HS-5 (cell line): ENCODE measurements around the gene IGF2.

Experiments used
- DNase-seq: peaks from one replicate; pipeline ENCODE4 v3.0.0-alpha.2; 2012; ENCODE audit warnings: low read depth

The IGF2 gene

DNA sequence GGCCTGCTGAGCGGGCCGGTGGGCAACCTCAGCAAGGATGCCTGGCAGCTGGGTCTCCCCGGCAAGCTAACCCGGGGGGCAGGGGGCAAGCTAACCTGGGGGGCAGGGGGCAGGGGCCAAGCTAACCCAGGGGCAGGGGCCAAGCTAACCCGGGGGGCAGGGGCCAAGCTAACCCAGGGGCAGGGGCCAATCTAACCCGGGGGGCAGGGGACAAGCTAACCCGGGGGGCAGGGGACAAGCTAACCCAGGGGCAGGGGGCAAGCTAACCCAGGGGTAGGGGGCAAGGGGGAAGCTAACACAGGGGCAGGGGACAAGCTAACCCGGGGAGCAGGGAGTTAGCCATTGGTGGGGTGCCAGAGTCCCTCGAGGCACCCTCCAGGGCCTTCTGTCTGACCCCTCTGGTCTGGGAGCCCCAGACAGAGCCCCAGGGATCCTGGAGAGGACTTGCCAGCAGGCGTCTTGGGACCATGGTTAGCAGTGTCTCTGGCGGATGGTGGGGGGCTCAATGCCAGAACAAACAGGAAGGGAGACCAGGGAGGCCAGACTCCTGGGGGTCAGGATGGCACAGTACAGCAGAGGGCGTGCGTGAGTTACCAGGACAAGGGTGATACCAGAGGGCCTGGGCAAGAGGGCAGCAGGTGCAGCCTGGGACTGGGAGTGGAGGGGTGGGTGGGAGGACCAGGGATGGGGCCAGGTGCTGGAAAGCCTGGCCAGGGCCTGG lies 16.1 kb downstream of the IGF2 start:
- no peak for DNase-seq

DNA sequence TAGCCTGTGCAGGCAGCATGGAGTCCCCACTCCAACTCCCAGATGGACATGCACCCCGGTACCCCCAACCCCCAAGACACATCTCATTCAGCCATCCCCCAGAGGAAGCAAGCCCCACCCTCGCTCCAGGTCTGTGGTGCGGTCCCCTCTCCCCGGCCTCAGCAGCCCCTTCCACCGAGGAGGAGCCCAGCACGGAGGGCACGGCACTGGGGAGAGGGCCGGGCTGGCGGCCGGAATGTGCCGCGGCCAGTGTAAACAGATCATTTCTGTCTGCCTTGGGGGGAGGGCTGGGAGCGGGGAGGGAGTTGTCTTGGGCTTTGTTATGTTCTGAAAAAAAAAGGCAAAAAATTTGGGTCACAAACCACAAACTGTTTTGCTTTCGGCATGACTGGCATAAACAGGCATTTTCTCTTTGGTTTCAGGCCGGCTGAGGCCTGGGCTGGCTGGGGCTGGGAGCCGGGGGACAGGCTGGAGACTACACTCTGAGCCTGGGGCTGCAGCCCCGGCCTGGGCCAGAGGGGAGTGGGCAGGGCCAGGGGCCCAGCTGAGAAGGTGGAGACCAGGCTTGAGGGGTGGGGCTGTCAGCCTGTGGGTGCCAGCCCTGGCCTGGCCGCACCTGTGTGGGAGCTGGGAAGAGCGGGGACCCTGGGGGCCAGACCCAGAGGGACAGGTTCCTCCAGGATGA lies 16.8 kb downstream of the IGF2 start:
- no peak for DNase-seq

DNA sequence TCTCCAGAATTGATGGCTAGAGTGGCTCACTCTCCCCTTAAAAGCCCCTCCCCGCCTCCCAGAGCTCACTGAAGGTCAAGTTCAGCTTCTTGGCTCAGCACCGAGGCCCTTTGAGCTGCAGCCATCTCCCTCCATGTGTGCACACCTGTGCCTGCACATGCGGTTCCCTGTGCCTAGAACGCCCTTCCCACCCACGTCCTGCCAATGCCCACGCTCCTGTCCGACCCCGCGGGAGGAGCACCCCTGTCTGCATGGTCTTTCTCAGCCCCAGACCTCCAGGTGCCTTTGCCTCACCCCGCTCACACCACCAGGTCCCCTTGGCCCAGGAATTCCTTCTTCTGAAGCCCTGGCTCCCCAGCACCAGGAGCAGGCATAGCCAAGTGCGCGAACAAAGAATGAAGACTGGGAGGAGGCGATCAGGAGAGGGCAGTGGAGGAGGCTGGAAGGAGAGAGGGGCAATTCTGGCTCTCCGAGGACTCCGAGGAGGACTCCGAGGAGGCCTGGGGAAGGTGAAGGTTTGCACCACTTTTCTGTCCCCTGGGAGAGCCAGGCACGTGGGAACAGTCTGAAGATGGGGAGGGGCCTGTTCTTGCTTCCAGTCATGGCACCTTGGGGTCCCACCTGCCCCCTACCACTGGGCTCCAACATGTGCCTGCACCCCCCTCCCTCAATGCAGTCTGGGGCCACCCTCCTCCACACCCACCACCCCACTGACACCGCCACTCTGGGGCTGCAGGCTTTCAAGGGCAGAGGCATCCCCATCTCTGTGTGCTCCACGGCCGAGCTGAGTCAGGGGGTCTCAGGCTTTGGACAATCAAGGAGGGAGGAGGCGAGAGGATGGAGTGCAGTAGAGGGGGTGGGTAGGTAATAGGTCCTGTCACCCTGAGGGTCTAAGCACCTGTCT lies 17.7 kb downstream of the IGF2 start:
- no peak for DNase-seq

DNA sequence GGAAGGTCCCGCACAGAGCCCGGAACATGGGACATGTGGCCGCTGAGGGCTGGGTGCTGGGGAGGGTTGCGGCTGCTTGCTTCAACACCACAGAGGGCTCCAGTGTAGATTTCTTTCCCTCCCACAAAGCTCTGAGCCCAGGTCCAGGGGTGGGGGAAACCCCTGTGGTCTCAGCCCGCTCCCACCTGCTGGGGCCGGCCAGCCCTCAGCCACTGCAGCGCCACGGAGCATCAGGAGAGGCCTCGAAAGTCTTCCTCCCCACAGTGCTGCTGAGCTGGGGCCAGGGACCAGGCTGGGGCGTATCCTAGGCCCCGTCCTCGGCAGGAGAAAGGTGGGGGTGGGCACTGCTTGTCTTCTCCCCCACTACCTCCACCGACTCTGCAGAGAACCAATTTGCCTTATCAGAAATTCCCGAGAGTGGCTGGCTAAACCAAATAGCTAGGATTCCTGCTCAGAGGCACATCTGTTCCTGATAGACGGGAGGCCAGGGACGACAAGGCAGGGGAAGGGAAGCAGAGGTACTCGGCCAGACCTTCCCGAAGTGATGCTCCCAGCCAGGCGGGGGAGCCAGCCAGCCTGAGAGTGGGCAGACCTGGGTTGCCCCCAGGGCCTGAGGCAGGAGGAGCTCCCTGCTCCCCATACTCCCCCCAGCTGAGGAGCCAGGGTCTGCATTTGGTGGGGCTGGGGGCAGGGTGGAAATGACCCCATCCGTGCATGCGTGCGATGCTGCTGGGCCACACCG lies 18.7 kb downstream of the IGF2 start:
- no peak for DNase-seq

DNA sequence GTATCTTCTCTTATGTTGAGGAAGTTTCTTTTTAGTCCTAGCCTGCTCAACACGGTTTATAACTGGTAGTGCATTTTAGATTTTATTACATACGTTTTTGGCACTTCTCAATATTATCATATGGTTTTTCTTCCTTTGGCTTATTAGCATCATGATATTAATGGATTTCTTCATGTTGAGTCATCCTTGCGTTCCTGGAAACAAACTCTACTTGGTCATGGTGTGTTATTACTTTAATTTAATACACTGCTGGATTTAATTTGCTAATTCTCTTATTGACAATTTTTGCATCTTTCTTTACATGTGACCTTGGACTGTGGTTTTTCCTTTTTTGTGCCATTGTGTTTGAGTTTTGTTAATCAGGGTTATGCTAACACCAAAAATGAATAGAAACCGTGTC lies 20.5 kb downstream of the IGF2 start:
- DNase-seq = no peak

DNA sequence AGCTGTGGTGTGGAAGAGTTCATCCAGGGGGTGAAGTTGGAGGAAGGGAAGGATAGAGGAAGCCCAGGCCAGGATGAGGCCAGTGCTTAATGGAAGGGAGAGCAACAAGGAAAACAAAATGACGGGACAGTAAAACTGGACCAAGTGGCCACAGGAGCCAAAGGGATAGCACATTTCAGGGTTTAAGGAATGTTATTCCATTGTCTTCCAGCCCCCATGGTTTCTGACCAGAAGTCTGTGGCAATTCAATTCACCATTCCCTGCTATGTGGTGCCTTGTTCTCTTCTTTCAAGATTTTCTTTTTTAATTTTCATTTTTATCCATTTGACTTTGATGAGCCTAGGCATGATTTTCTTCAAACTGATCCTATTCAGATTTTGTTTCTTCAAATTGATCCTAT lies 22.5 kb downstream of the IGF2 start:
- no peak for DNase-seq

DNA sequence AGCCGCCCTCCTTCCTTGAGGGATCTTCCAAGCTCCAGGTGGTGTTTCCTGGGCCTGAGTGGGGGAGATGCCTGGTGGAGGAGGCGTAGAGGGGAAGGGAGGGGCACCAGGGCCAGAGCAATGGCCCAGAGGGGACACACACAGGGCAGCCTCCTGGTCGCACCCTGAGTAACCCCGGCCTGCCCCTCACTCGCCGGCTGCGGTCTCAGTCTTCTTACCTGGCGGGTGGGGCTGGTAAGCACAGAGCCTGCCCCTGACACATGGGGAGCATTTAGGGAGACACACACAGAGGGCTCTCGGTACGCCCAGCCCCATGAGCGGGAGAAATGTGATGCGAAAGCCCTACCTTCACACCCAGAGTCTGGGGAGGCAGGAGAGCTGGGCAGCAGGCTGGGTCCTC lies 23.9 kb downstream of the IGF2 start:
- DNase-seq = no peak

DNA sequence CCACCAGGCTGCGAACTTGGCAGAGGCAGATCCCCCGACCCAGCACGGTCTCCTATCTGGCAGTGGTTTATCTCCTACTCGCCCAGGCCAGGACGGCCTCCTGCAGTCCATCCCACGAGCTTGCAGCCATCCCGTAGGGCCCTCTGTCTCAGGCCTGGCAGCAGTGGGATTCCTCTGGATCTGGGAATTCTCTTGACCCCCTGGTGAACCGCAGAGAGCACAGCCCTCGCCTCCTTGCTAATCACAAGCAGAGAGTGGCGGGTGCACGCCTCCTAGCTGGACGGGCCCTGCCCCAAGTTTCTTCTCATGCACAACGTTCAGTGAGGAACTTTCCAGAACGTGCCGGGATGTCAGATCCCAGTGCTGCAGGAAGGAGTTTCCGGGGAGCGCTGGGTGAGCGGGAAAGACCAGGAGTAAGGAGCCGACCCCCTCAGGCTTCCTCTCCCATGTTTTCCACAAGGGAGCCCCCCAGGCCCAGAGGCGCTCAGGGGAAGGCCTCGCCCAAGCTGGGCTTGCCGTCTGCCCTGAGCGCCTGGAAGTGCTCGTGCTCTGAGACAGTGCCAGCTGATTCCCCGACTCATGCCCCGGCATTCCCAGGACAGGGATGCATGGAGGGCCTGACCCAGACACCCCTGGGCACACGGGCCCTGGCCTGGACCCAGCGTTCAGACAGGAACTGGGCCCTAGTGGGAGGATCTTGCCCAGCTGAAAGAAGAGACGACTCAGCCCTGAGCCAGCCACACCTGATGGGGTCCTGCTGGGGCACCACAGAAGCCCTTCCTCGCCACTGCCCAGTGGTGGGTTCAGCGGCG lies 24.6 kb downstream of the IGF2 start:
- no peak for DNase-seq

DNA sequence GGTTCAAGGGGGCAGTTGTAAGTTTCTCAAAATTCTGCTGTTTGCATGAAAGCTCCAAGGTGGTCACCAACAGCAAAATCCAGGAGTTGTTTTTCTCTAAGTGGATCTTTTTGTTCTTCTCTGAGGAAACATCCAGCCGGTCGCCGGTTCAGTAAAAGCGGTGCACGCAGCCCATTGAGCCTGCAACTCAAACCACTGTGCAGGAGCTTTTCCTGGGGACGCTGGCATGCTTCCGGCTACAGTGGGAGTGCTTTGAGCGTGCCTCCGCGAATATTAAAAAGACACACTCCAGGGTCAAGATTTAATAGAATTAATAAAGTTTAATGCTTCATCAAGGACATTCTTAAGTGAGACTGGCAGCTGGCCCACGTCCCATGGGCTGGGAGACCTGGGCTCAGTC lies 25.4 kb downstream of the IGF2 start:
- no peak for DNase-seq

DNA sequence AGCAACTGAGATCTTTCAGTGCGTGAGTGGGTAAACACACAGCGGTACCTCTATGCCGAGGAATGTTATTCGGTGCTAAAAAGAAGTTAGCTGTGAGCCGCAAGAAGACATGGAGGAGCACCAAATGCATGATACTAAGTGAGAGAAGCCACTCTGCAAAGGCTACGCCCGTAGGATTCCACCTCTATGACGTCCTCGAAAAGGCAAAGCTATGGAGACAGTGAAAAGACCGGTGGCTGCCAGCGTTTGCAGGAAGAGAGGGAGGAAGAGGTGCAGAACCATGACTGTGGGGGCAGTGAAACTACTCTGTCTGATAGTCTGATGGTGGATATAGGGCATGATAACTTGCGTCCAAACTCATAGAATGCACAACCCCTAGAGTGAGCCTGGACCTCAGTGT lies 28.7 kb downstream of the IGF2 start:
- no peak for DNase-seq

DNA sequence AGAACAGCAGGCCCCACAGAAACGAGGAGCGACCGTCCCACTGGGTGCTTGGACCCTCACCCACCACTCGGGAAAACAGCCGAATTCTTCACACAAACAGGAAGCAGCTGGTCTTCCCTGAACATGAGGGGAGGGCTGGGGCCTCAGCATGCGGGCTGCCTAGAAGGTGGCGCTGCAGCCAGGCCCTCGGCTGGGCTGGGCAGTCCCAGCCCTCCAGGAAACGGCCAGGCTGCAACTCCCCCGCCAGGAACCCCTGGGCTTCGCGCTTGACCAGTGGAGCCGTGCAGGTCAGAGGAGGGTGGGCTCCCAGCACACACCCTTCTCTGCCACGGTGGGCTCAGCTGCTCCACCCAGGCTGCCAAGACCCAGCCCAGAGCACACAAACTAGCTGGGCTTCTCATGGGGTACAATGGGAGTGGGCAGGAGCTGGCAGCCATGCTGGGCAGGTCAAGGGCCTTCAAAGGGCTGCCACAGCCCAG lies 29.6 kb downstream of the IGF2 start:
- no peak for DNase-seq

DNA sequence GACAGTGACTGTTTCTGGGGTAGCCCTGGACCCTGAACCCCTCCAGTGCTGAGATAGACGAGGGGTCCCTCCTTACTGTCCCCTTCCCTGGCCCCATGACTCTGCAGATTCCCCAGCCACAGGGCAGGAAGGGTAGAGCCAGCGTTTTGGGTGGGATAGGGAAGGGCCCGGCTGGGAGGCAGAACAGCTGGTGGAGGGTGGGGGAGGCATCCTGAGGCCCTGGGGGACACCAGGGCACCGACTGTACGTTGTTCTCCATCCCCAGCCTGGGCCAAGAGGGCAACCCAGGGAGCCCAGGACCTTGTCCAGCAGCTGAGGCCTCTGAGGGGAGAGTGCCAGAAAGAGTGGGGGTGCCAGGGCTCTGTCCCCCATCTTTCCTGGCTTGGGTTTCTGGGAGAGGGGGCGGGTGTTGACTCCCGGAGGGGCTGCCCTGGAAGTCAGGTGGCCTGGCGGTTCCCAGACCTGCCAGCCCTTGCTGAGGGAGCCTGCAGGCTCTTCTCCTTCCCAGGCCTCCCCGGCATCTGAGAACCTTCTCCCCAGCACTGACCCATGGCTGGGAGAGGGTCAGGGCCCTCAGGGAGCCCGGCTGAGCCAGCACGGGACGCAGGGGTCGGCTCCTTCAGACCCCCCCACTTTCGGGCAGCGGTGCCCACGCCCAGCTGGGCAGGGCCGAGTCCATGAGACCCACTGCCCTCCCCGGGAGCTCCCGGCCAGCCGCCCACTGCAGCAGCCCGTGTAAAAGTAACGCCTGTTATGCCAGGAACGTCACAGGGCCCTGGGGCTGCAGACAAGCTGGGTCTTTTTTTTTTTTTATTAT lies 30.3 kb downstream of the IGF2 start:
- DNase-seq = no peak

DNA sequence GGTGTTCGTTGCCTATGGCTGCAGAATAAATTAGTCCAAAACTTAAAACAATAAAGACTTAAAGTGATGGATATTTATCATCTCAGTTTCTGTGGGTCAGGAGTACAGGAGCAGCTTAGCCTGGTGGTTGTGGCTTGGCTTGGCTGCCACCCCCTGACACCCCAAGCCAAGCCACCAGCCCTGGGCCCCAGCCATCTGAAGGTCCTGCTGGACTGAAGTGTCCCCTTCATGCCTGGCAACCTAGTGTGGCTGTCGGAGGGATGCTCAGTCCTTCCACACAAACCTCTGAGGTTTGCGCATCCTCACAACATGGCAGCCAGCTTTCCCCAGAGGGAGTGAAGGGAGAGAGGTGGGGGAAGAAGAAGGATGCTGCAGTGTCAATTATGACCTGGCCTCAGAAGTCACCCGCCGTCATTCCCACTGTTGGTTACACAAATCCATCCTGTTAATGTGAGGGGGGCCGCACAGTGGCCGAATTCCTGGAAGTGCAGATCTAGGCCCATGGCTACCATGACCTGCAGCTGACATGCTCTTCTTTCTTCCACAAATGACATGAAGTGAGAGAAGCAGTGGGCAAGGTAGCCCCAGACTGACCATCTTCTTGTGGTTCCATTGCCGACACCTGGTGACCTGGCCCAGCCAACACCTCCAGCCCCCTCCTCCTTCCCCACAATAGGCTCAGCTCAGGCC lies 31.1 kb downstream of the IGF2 start:
- no peak for DNase-seq

DNA sequence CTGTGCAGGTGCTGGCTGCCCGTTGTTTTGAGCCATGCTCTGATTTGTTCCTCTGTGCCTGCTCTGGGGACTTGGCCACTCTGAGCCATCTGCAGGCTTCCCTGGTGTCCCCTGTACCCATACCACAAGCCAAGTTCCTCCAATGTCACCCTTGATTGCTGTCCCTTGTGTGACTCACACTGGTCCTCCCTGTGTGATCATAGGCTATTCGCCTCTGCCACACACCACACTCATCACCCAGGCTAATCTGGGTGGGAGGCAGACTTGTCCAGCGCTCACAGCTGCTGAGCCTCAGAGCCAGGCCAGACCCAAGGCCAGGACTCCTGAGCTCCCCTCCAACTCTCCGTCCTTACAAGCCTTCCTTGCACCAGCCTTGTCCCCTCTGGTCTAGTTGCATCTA lies 31.7 kb downstream of the IGF2 start:
- DNase-seq = no peak

DNA sequence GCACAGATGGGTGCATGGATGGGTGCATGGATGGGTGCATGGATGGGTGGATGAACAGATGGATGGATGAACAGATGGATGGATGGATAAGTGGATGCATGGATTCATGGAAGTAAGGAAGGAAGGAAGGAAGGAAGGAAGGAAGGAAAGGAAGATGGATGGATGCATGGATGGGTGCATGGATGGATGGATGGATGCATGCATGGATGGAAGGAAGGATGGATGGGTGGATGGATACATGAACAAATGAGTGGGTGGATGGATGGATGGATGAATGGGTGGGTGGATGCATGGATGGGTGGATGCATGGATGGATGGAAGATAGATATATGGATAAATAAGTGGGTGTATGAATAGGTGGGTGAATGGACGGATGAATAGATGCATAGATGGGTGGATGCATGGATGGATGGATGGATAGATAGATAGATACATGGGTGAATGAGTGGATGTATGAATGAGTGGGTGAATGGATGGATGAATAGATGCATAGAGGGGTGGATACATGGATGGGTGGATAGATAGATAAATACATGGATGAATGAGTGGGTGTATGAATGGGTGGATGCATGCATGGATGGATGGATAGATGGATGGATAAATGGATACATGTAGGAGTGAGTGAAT lies 32.5 kb downstream of the IGF2 start:
- DNase-seq = no peak

DNA sequence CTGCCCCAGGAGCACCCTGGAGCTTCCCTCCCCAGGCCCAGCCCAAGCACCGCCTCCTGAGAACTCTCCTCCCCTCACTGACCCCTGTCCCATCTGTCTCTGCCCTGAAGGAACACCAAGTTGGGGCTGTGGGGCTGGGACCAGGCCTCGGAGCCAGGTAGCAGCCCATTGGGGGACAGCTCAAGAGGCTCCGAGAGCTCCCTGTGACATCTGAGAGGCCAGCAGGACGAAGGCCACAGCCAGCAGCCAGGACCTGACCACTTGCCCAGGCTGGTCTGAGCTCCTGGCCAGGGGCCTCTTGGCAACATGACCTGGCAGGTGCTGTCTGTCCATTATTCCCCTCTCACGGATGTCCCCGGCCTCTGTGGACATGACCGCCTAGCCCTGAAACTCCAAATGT lies 33.7 kb downstream of the IGF2 start:
- DNase-seq = no peak

DNA sequence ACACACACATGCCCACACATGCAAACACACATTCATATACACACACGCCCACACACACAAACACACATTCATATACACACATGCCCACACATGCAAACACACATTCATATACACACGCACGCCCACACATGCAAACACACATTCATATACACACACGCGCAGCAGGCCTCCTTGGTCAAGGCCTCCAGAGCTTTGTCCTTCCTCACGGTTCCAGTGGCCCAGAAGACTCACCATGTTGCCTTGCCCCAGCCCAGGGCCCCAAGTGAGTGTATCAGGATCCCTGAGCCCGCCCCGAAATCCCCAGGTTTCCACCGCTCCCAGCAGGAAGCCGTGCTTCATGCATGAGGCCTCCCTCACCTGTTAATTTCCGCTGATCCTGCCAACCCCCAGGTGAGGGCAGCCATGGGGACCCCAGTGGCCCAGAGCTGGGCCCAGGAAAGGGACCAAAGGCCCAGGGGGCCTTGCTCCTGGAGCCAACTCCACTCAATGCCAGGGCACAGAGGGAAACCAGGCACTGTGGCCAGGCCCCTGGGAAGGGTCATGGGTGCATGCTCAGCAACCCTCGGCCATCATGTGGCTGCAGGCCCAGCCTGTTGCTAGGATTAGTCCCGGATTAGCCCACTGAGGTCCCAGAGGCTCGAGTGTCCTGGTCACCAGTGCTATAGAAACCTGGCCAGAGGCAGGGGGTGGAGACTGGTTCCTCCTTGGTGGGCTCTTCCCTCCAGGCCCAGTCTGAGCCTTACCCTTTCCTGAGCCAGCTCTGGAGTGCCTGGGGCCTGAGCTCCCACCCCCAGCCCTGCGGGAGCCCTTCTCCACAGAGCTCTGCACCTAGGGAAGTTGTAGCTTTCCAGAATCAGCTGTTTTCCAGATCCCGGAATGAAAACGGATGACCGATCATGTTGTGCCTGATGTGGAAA lies 34.4 kb downstream of the IGF2 start:
- no peak for DNase-seq
